HEK293T (cell line): Measurements from ENCODE around the gene SGSH.
"Not testable (repeated sequence)": the region's sequence is repeated elsewhere in the genome, so short reads cannot be mapped to it uniquely, and the experiment has no call there.

Experiments
- CTCF ChIA-PET: fragments of 350-600 bp; formaldehyde crosslinking; extraction: SDS; loops from one replicate; lab custom pipeline; 2021; ENCODE audit warnings: antibody characterized with exemption, inconsistent platforms; lab: Yijun Ruan, JAX
- POLR2A ChIA-PET: fragments of 350-600 bp; formaldehyde crosslinking; extraction: SDS; loops from one replicate; lab custom pipeline; 2020; ENCODE audit warnings: antibody characterized with exemption, inconsistent platforms; lab: Yijun Ruan, JAX
- DNase-seq: peaks from one replicate; pipeline ENCODE4 v3.0.0; 2012; ENCODE audit warnings: mixed read lengths; ENCODE audit errors: extremely low spot score
- ARNT ChIP-seq: fragments of 450-650 bp; IDR thresholded peaks from 2 replicates; pipeline ENCODE4 v1.6.1; 2017; ENCODE audit warnings: mild to moderate bottlenecking
- BHLHE40 ChIP-seq: fragments of 450-650 bp; IDR thresholded peaks from 2 replicates; pipeline ENCODE4 v1.6.1; 2016; ENCODE audit warnings: mild to moderate bottlenecking, moderate library complexity, borderline replicate concordance
- CTBP1 ChIP-seq: fragments of 450-650 bp; IDR thresholded peaks from 2 replicates; pipeline ENCODE4 v1.6.1; 2016; ENCODE audit warnings: borderline replicate concordance
- ELF4 ChIP-seq: fragments of 450-650 bp; IDR thresholded peaks from 2 replicates; pipeline ENCODE4 v1.6.1; 2017; ENCODE audit warnings: antibody characterized with exemption
- FOXA1 ChIP-seq: fragments of 450-650 bp; IDR thresholded peaks from 2 replicates; pipeline ENCODE4 v1.6.1; 2016; ENCODE audit warnings: mild to moderate bottlenecking
- FOXK2 ChIP-seq: fragments of 450-650 bp; IDR thresholded peaks from 2 replicates; pipeline ENCODE4 v1.6.1; 2016; ENCODE audit warnings: mild to moderate bottlenecking
- FOXM1 ChIP-seq: fragments of 450-650 bp; IDR thresholded peaks from 2 replicates; pipeline ENCODE4 v1.6.1; 2017; ENCODE audit warnings: mild to moderate bottlenecking, borderline replicate concordance
- HDGF ChIP-seq: fragments of 450-650 bp; IDR thresholded peaks from 2 replicates; pipeline ENCODE4 v1.6.1; 2017; ENCODE audit warnings: antibody characterized with exemption, borderline replicate concordance
- L3MBTL2 ChIP-seq: fragments of 450-650 bp; conservative IDR thresholded peaks from 2 replicates; pipeline ENCODE4 v1.6.1; 2016; ENCODE audit warnings: mild to moderate bottlenecking
- LEF1 ChIP-seq: fragments of 450-650 bp; IDR thresholded peaks from 2 replicates; pipeline ENCODE4 v1.6.1; 2017; ENCODE audit warnings: mild to moderate bottlenecking, borderline replicate concordance
- NFRKB ChIP-seq: fragments of 450-650 bp; IDR thresholded peaks from 2 replicates; pipeline ENCODE4 v1.6.1; 2016; ENCODE audit warnings: mild to moderate bottlenecking, moderate library complexity
- PKNOX1 ChIP-seq: fragments of 450-650 bp; IDR thresholded peaks from 2 replicates; pipeline ENCODE4 v1.6.1; 2016
- SP1 ChIP-seq: fragments of 450-650 bp; IDR thresholded peaks from 2 replicates; pipeline ENCODE4 v1.6.1; 2017
- SUZ12 ChIP-seq: fragments of 450-650 bp; IDR thresholded peaks from 2 replicates; pipeline ENCODE4 v1.6.1; 2016; ENCODE audit warnings: mild to moderate bottlenecking
- TARDBP ChIP-seq: fragments of 450-650 bp; IDR thresholded peaks from 2 replicates; pipeline ENCODE4 v1.6.1; 2016
- ZNF384 ChIP-seq: fragments of 450-650 bp; IDR thresholded peaks from 2 replicates; pipeline ENCODE4 v1.6.1; 2016

The SGSH gene

GRCh38 chr17:80203471-80203963, 16.6 kb downstream of the SGSH start:
- CTCF ChIA-PET = no interaction called here
- POLR2A ChIA-PET = interaction anchor here (1.6 kb wide), 1 partner anchor 17 kb away, joined by 5 read pairs; the partner anchor contains the start of genes SGSH and SLC26A11
- DNase-seq = no peak
- TF ChIP-seq PKNOX1 (no peak), L3MBTL2 (no peak), FOXK2 (no peak), SP1 (no peak), ELF4 (no peak), HDGF (no peak), SUZ12 (no peak), ARNT (no peak), ZNF384 (no peak), NFRKB (no peak), BHLHE40 (no peak), FOXA1 (no peak), FOXM1 (no peak), CTBP1 (no peak)

DNA sequence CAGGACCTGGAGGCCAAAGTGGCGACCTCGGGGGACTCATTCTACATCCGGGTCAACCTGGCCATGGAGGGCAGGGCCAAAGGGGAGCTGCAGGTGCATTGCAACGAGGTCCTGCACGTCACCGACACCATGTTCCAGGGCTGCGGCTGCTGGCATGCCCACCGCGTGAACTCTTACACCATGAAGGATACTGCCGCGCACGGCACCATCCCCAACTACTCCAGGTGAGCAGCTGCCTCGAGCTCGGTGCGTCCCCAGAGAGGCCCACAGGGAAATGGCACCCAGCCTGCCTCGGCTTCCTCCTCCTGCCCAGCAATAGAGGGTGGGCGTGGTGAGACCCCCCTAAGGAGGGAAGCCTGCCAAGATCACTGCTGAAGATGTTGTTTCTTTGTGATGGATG, 17.9 kb downstream of the SGSH start:
- POLR2A ChIA-PET = interaction anchor here (1.6 kb wide), 1 partner anchor 18 kb away, joined by 5 read pairs; the partner anchor contains the start of genes SGSH and SLC26A11
- DNase-seq = no peak
- CTCF ChIA-PET = no interaction called here
- TF ChIP-seq NFRKB = no peak
- TF ChIP-seq PKNOX1 = no peak
- no peak for TF ChIP-seq TARDBP
- TF ChIP-seq BHLHE40 = no peak
- no peak for TF ChIP-seq ELF4
- TF ChIP-seq ZNF384 = no peak
- TF ChIP-seq L3MBTL2 = no peak

GRCh38 chr17:80201446-80201845, 18.7 kb downstream of the SGSH start:
- no peak for TF ChIP-seq HDGF
- no peak for TF ChIP-seq SP1
- ChIA-PET POLR2A (no interaction called here), CTCF (no interaction called here)
- DNase-seq = no peak

- ChIA-PET POLR2A (interaction anchor here (1.0 kb wide), 1 partner anchor 13 kb away, joined by 3 read pairs; no protein-coding TSS in a partner anchor), CTCF (interaction anchor here (0.6 kb wide), 2 partner anchors 1017 to 1781 kb away, joined by 3 to 4 read pairs; no protein-coding TSS in a partner anchor)
- not testable (repeated sequence) for DNase-seq
Measured at GRCh38 chr17:80199295-80199694, 20.8 kb downstream of the SGSH start.

DNA sequence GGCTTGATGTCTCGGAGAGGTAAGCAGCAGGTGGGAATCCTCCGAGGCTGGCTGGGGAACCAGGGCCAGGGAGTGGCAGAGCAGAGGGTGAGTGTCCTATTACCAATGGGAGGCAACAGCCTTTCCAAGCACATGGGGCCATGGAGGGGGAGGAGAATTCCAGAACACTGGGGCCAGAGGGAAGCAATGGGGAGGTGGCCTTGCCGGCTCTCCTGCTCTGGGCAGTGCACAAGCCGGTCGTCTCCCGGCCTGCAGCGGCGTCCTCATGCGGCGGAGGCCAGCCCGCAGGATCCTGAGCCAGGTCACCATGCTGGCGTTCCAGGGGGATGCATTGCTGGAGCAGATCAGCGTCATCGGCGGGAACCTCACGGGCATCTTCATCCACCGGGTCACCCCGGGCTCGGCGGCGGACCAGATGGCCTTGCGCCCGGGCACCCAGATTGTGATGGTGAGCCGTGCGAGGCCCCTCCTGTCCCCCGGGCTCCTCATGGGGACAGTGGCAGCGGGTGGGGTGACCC, 21.9 kb downstream of the SGSH start:
- no peak for TF ChIP-seq FOXA1
- TF ChIP-seq HDGF = no peak
- TF ChIP-seq BHLHE40 = no peak
- no peak for TF ChIP-seq ELF4
- TF ChIP-seq FOXK2 = no peak
- no peak for TF ChIP-seq SP1
- DNase-seq = no peak
- ChIA-PET POLR2A (no interaction called here), CTCF (no interaction called here)

- CTCF ChIA-PET = interaction anchor here (1.0 kb wide), 1 partner anchor 9 kb away, joined by 3 read pairs; no protein-coding TSS in a partner anchor
- no peak for DNase-seq
- POLR2A ChIA-PET = no interaction called here
- TF ChIP-seq TARDBP (no peak), FOXM1 (no peak), FOXK2 (no peak), LEF1 (no peak), FOXA1 (no peak), CTBP1 (no peak), PKNOX1 (no peak), HDGF (no peak), NFRKB (no peak), ARNT (no peak), ZNF384 (no peak), SUZ12 (no peak), ELF4 (no peak), BHLHE40 (no peak), L3MBTL2 (no peak), SP1 (no peak)
Measured at GRCh38 chr17:80196652-80197051, 23.5 kb downstream of the SGSH start.
